NCI-H1048 (cell line): ENCODE measurements around the gene EFCAB5.
"Not testable (repeated sequence)": the region's sequence is repeated elsewhere in the genome, so short reads cannot be mapped to it uniquely, and the experiment has no call there.

Experiments used
- DNase-seq: peaks from one replicate; lab custom pipeline; 2025; lab: John Stamatoyannopoulos, UW

Gene EFCAB5

DNA sequence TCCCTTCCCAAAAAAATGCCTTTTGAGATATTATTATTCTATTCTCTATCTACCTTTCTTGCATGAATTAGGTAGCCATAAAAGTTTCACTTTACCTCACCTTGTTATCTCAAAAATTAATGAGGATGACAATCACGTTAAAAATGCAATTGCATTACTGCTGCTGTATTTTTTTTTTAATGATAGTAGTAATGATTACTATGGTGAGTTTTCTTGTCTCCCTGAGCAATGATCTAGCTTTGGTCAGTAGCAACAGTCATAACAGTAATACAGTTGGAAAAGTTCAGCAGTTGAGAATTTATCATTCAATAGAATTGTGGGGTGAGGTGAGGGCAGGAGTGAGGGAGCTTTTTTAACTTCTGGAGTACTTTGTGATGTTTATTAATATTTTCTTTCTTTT lies at the start of gene EFCAB5:
Gene EFCAB5, plus strand, starts transcription at position 301 of the 400 bp plus-strand sequence. CDS start 163 bp downstream, outside the sequence.
- no peak for DNase-seq

DNA sequence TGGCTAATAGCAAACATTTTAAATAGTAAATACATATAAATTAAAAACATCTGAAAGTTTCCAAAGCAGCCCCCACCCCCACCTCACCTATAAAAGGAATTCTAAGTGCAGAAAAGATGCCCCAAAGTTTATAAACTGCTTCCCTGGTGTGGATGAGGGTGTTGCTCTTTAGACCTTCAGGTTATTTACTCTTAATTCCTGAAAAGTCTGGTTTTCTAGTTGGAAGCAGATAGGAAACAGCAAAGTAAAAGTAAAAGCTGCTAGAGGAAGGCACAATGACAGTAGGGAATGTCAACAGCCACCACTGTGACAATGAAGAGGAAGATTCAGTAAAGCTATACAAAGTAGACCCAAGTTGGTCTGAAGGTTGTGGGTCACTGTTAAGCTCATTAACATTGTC lies 49.2 kb upstream of the EFCAB5 start:
- no peak for DNase-seq

DNA sequence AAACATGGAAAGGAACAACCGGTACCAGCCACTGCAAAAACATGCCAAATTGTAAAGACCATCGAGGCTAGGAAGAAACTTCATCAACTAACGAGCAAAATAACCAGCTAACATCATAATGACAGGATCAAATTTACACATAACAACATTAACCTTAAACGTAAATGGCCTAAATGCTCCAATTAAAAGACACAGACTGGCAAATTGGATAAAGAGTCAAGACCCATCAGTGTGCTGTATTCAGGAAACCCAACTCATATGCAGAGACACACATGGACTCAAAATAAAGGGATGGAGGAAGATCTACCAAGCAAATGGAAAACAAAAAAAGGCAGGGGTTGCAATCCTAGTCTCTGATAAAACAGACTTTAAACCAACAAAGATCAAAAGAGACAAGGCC lies 44.3 kb upstream of the EFCAB5 start:
- DNase-seq = not testable (repeated sequence)

DNA sequence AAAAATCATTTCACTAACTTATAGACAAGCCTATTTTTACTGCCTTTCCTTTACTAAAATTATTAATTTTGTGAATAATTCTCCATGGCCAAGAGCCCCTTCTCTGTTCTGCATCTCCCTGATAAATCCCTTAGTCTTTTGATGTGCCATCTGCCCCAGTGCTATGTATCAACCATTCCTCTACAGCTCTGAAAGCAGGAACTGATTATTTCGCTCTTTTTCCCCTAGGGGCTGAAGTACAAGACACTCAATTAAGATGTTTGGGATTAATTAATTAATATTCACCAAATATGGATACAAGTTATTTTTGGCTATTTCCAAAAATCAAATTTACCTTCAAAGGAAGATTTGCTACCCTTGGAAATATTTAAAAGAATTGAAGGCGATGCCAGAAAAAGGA lies 38.0 kb upstream of the EFCAB5 start:
- no peak for DNase-seq

DNA sequence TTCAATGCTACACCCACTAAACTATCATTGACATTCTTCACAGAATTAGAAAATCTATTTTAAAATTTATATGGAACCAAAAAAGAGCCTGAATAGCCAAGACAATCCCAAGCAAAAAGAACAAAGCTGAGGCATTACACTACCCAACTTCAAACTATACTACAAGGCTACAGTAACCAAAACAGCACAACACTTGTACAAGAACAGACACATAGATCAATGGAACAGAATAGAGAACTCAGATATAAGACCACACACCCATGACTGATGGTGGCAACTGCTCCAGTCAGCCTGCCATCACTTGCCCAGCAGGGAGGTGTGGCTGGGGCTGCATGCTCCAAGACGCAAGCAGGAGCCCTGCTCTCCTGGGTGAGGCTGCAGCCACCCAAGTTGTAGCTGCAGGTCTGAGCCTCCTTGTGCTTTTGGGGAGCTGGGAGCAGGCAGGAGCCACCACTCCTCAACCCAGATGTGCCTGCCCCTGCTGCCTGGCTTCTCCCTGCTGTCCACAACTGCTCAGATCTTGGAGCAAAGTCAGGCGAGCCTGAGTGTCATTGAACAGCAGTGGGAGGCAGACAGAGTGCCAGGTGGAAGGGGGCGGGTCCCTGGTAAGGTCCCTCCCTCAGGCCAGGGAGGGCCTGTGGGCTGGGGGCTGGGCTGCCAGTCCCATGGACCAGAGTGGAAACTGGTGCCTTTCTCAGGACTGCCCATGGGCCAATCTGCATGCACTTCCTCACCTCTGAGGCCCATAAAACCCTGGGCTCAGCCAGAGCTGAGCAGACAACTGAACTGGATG lies 36.2 kb upstream of the EFCAB5 start:
- no peak for DNase-seq

DNA sequence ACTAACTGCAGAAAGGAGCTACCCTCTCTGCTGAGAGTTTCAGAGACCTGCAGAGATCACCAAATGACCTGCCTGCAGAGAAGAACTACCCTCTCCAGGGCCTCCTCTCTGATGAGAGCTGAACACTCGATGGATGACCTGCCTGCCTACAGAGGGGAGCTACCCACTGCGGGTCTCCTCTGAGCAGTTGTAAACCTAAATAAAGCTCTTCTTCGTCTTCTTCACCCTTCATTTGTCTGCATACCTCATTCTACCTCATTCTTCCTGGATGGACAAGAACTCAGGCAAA lies 35.6 kb upstream of the EFCAB5 start:
- no peak for DNase-seq

DNA sequence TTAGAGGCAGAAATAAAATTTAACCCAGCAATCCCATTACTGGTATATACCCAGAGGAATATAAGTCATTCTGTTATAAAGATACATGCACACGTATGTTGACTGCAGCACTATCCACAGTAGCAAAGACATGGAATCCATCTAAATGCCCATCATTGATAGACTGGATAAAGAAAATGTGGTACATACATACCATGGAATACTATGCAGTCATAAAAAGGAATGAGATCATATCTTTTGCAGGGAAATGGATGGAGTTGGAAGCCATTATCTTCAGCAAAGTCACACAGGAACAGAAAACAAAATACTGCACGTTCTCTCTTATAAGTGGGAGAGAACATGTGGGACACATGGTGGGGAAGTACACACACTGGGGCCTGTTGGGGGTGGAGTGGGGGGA lies 34.5 kb upstream of the EFCAB5 start:
- DNase-seq = no peak

DNA sequence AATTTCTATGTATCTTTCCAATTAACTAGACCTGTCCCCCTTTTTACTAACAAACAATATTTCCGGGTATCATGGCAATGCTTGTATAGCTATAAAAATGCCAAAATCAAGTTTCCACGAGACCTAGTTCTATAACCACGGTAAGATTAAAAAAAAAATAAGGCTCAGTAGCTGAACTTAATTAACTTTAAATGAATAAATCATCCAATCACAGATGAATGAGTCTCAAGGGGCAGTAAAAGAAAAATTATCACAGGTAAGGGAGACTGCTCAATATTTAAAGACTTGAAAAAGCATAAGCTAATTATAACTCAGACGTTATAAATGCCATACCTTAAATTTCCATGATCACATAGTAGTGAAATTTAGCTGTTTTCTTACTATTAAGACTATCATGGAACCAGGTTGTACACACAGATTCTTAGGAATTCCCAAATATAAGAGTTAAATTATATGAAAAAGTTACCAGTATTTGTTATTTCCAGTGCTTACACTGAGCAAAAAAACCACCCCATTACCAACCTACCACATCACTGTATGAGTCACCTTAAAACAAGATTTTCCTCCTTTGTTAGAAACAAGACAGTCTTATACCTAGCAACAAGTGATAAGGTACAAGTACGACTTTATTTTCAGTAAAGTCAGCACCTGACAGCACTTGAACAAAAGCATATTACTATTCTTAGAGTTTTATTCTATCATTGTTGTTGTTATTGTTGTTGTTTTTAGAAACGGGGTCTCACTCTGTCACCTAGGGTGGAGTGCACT lies 32.0 kb upstream of the EFCAB5 start:
- no peak for DNase-seq

DNA sequence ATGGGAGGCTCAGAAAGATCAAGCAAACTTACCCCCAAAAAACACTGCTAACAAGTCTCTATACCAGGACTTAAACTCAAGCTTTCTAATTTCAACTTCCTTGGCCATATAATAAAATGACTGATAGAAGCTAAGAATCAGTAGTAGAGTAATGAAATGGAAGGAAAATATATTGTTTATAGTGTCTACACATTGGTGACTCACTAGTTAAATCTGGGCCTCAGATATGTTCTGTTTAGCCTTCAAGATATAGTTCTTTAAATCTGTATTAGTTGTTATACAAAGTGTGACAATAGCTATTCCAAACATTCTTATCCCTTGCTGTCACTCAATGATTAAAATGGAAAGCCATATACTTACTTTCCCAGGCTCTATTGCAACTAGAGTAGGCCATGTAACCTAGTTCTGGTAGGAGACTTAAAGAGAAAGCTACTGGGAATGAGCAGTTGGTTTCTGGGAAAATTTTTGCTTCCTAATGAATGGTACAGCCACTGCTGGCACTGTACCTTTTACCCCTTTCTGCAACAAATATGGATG lies 29.7 kb upstream of the EFCAB5 start:
- DNase-seq = no peak

DNA sequence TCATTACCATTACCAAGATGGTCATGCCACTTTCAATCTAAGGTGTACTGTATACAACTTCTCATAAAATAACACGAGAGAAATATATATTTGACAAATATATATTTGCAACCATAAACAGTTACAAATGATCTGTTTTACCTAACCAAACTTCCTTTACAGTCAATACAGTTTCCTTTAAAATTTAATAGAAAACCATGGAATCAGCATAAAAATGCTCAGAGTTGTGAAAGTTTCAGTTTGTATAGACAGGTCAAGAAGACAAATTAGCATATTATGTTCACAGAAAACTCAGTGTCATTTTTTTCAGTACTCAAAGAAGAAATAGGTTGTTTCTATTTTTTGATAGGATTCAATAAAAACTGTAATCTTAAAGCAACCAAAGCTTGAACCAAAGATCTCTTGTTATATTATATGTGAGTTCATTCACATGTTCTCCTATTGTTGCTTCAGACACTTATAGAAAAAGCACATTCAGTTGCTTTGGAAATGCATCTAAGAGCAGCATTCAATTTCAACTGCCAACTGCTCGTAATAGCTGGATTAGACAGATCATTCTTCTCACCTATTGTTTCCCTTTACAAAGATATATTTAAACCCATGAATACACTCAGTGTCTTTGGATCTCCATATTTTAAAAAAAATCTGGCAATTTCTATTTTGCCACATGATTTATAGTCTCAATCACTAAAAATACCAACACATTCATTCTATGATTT lies 26.5 kb upstream of the EFCAB5 start:
- DNase-seq = no peak

DNA sequence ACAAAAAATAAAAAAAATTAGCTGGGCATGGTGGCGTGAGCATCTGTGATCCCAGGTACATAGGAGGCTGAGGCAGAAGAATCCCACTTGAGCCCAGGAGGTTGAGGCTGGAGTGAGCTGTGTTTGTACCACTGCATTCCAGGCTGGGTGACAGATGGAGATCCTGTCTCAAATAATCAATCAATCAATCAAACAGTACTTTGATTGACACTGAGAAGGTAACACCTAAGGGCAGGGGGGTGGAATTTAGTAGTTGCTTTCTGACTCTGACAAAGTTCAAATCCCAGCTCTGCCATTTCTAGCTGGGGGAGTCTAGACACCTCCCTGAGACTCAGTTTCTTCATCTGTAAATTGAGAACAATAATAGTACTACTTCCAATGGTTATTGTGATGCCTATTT lies 23.4 kb upstream of the EFCAB5 start:
- DNase-seq = no peak

DNA sequence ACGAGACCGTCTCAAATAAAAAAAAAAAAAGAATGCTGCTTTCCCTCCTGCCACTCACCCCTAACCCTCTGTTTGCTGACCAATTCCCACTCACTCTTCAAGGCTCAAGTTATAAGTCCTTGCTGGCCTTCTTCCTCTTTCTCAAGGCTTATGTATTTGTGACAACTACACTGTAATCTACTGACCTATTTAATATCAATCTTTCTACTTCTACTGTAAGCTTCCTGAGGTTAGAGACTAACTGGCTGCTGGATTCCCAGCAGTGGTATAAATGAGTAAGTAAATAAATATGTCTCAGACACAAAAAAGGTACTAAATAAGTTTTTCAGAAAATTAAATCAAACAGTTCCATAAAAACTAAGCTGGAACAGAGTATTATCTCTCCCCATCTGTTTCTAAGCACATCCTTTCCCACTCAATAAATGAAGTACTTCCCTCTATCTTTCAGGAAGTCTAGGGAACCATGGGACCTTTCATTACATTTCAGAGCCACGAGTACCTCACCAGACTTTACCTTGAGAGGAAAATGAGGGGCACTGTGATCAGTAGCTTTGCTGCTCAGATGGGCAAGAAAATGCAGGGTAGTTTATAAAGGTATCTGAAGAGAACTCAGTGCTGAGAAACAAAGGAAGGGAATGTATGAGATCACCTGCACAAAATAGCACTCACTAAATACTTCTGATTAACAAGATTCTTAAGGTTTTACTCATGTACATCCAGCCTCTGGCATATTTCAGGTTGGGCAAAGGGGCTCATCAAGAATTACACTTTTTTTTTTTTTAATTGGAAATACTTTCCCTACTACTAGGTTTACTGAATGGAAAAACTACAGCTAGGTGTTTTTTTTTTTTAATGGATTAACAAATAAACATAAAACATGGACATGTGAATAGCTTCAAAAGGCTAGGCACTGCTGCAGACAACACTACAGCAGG lies 22.2 kb upstream of the EFCAB5 start:
- DNase-seq = no peak

DNA sequence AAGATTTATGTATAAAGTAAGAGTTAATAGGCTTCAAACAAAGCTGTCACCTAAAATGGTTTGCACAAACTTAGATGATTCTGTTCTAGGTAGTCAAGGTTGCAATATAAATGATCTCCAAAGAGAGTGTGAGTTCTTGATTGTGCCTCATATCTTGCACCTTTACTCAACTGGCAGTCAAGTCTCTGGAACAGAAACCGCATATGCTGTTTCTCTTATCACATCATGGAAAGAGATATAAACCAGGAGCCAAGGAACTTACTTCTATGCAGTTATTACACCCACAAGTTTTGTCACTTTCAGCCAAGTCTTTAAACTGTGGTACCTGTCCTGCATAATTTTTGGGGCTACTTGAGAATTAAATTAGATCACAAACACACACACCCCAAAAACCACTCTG lies 16.6 kb upstream of the EFCAB5 start:
- no peak for DNase-seq

DNA sequence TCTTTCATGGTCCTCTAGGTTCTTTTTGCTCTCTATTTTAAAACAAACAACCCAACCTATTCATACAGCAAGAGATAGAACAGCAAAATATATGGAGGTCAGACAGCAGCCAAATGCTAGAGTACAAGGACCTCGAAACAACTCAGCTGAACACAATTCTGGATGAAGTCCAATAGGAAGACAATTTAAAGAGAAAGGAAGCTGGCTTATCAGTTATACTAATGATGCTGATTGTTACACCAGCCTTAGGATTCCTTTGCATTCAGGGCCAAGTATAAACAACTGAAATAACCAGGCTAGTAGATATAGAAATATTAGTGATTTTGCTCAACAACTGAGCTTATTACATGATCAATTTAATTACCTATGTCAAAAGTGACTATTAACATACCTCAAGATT lies 13.9 kb upstream of the EFCAB5 start:
- DNase-seq = no peak

DNA sequence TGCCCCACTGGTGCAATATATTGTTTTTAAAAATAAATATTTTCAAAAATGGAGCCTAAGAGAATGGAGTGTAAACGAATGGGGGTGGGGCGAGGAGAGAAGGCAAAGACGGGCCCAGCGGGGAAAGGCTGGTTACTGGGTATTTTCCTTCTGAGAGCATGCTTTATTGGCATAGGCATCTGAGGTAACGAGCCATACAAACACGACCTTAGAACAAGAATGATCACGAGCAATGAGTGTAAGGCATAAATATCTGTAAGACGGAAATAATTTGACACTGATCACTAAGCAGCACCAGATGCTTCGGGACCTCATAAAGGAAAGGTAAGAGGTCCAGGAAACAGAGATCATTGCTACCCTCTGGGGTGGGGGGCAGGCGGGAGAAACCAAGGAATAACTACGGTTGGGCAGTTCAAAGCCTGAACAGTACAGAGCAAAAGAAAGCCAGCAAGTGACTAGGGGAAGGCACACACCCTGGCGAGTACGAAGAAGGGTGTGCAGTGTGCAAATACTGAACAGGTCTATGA lies 12.4 kb upstream of the EFCAB5 start:
- DNase-seq = no peak

DNA sequence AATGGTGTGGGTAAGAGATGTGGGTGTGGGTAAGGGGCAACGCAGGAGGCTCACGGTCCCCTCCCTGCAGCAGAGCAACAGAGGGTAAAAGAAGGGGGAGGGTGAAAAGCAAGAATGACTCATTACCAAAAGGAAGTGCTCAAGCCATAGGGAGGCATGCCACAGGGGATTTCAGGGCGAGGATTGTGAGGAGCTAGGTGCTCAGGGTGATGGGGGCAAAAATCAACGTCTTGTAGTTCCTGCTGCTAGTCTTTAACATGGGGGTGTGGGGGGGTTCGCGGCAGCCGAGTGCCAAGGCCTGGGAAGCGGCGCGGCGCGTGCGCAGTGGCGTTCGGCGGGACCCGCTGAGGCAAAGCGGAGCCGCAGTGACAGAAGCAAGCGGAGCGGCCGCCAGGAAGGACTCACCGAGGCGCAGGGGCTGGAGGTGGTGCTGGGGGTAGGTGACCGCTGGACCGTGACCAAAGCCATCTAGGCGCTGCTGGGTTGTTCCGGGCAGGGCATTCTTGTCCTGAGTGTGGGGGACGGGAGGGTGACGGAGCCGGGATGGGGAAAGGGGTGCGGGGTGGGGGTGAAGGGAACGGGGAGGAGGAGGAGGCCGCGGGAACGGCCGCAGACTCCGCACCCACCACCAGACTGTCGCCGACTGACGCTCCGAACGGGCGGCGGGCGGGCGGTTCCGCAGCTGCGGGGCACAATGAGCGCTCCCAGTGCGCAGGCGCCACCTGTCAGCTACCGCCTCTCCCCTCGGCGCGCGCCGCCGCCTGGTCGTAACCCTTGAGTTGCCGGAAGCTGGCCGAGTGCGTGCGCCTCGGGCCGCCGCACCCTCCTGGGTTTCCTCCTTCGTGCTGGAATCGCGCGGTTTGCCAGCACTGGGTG lies 11.7 kb upstream of the EFCAB5 start, which contains the start of gene SSH2:
Gene SSH2, minus strand, starts transcription at position 696 of the 876 bp plus-strand sequence. Its CDS starts 228 bp downstream, at position 468.
- peak; percentile 73 for DNase-seq

DNA sequence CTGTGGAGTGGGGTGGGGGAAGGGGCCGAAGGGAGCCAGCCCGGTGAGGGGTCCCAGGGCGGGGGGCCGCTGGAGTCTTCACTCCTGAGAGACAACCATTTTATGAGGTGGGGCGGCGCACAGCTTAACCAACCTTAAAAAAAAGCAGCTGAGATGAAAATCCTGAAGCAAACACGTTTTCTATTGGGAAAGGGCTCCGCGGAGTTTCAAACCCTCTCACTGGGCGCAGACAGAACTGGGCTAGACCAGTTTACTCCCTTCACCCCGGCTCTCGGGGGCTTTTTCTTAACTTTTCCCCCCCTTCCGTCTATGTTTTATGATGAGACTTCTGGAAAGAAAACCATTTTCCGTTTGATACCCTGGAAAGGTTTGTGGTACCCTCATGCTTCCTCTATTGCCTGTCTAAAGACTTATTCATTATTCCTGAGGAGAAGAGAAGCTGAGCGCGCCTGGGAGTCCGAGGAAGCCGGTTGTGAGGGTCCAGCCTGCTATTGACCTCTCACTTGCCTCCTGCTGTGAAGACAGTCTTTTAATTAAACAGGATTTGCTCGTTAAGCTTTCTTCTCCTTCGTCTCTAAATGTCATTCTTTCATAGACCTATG lies 10.9 kb upstream of the EFCAB5 start:
- DNase-seq = no peak

DNA sequence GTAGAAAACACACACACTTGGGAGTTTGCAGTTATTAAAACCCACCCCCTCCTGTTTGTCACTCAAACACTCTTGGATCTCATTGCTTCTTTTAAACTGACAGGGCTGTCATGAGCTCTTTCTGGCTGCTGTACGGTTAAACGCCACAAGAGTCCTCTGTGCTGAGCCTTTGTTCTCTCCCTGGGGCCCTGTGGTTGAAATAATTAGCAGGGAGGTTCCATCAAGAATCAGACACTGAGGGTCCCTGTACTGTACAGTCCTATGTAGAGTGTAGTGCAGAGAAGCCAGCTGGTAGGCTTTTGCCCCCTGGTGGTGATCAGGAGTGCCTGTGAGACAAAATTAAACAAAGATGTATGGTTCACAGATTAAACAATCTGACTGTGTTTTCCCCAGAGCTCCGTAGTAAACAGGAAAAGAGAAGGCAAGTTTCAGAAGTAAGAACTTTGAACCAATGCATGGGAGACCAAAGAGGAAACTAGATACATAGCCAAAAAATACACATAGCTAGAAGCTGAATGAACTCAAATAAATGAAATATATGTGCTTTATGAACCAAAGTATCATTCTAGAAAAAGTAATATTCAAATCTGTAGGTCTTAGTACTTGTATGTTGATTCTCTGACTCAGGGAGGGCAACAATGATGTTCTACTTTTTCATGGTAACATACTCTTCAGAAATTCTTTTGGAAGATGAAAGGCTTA lies 10.1 kb upstream of the EFCAB5 start:
- peak; percentile 88 for DNase-seq

DNA sequence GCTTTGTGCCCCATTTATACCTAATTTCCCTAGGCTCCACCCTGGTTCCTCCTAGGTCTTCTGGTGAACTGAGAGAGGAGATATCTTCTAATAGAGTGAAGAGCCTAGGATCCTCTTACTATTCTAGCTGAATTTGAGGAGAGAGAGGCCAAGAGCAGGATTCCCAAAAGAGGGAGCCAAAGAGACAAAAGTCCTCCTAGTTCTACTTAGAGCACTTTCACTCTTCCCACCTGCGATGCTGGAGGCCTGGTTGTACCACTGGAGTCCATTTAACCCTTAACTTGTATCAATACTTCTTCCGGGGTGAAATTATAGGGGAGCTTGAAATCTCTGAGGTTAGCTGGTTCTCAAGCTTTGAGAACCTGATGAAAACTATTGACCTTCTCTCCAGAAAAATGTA lies 8.1 kb upstream of the EFCAB5 start:
- DNase-seq = no peak
